Thyroid gland (tissue), 4 donors: ENCODE measurements around the gene C6orf120. TPM values are rescaled to one million over a fixed set of nuclear protein-coding genes. Genes with fewer than 3 reads are reported as not detected.

ENCODE experiments used
- DNase-seq, 2 donors: peaks; one replicate each; pipeline ENCODE4 v3.0.0-alpha.2; 2019
- H3K27ac ChIP-seq, 3 donors: fragments of 200-600 bp; sonication (generic); 1 replicate in 2 of 3; 2 replicates in 1 of 3; pipeline ENCODE4 v1.5.1; 2016 to 2019; ENCODE audit warnings: mild to moderate bottlenecking in 1 of 3, moderate library complexity in 1 of 3
- H3K27me3 ChIP-seq: fragments of 200-600 bp; sonication (generic); one replicate; pipeline ENCODE4 v1.5.1; 2019
- H3K36me3 ChIP-seq, 2 donors: fragments of 200-600 bp; sonication (generic); one replicate each; pipeline ENCODE4 v1.5.1; 2016 to 2019
- H3K4me1 ChIP-seq, 2 donors: fragments of 200-600 bp; sonication (generic); one replicate each; pipeline ENCODE4 v1.5.1; 2017 to 2019
- H3K4me3 ChIP-seq, 3 donors: fragments of 200-600 bp; sonication (generic); replicated peaks in 1 of 3; 1 replicate in 2 of 3; 2 replicates in 1 of 3; pipeline ENCODE4 v1.5.1; 2016; ENCODE audit warnings: mild to moderate bottlenecking in 1 of 3
- H3K9me3 ChIP-seq: fragments of 200-600 bp; sonication (generic); one replicate; pipeline ENCODE4 v1.5.1; 2017
- POLR2A ChIP-seq, 2 donors: fragments of 450-650 bp; IDR thresholded peaks; one replicate each; pipeline ENCODE4 v1.6.1; 2017; ENCODE audit warnings: antibody characterized with exemption in 2 of 2, mild to moderate bottlenecking in 2 of 2, moderate library complexity in 1 of 2
- WGBS, 2 donors: methylation state at CpG; one replicate each; pipeline ENCODE4 v1.1.5; 2017; 5-methylcytosine and 5-hydroxymethylcytosine counted together
- intact Hi-C: fragments of 100-400 bp; cut with DNase I; formaldehyde crosslinking; loops from one replicate; pipeline ENCODE4 v1.15.1; 2023
- total RNA-seq, 4 donors: library from RNA; depleted of rRNA; stranded (reverse); fragments of >200 nt; gene quantifications; one replicate each; pipeline ENCODE4 v1.2.3, GENCODE V29; 2016
- TF ChIP-seq, protein P1 (sequence below), 6 experiments: fragments of 200-600 bp in 3 of 6; fragments of 450-650 bp in 3 of 6; sonication (generic) in 3 of 6; IDR thresholded peaks; one replicate each; pipeline ENCODE4 v1.5.1; 2016 to 2019; ENCODE audit warnings: antibody characterized with exemption in 6 of 6, mild to moderate bottlenecking in 2 of 6, inconsistent platforms in 1 of 6, moderate library complexity in 1 of 6

C6orf120 gene
- total RNA-seq, 4 donors from 2014 or later = 19.8 to 32.1 (median 29.3) TPM

DNA sequence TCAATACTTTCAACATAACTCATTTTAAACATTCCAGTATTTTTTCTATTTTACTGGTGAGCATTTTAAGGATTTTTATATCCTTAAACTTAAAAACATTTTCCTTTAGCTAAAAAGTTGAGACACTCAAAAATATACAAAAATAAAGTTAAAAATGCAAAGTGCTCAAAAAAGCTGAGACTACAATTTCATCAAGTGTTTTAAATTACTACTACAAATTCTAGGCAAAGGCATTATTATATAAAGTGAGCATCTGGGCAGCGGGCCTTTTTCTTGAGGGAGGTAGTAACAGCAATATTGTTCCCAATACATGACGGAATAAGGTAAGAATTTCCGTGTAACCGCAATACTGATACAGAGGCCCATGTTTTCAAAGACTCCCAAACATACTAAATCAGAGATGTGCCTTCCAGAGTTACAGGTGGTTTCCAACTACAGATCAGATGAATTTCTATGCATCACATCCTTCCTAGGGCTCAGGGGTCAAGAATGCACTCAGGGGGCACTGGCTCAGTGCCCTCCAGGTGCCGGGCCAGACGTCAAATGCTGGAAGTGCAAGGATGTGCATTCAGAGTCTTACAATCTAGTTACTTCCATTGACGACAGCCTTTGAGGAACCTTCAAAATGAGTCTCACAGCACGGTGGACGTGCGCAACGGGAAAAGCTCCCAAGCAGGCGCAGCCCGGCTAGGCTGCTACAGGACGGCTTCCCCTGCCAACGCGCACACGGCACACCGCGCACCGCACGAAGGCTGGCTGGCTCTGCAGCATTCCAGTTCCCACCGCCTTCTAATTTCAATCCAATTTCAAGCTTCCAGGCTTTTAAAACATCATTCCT lies 20.7 kb downstream of the C6orf120 start:
- peak; percentile 50 to 54 for DNase-seq
- Histone ChIP-seq H3K36me3 (no peaks in the 10 kb centered on the region), H3K27ac (peak overlapping the region; percentile 67 to 94 (median 76)), H3K27me3 (no peaks in the 10 kb centered on the region), H3K4me1 (peaks cover 12 to 16% of the 10 kb centered on the region in 2 donors), H3K4me3 (peak overlapping the region; percentile 47 to 73 (median 57)), H3K9me3 (no peaks in the 10 kb centered on the region)
- TF ChIP-seq POLR2A (IDR thresholded peaks at IDR 0.05) = no peak
- TF ChIP-seq, protein P1, sequence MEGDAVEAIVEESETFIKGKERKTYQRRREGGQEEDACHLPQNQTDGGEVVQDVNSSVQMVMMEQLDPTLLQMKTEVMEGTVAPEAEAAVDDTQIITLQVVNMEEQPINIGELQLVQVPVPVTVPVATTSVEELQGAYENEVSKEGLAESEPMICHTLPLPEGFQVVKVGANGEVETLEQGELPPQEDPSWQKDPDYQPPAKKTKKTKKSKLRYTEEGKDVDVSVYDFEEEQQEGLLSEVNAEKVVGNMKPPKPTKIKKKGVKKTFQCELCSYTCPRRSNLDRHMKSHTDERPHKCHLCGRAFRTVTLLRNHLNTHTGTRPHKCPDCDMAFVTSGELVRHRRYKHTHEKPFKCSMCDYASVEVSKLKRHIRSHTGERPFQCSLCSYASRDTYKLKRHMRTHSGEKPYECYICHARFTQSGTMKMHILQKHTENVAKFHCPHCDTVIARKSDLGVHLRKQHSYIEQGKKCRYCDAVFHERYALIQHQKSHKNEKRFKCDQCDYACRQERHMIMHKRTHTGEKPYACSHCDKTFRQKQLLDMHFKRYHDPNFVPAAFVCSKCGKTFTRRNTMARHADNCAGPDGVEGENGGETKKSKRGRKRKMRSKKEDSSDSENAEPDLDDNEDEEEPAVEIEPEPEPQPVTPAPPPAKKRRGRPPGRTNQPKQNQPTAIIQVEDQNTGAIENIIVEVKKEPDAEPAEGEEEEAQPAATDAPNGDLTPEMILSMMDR (IDR thresholded peaks at IDR 0.05) = no peak
- WGBS, 2 donors = 7 to 8% methylated on average over 18 to 22 of the region's 22 CpGs
- intact Hi-C loops = no loop called here

DNA sequence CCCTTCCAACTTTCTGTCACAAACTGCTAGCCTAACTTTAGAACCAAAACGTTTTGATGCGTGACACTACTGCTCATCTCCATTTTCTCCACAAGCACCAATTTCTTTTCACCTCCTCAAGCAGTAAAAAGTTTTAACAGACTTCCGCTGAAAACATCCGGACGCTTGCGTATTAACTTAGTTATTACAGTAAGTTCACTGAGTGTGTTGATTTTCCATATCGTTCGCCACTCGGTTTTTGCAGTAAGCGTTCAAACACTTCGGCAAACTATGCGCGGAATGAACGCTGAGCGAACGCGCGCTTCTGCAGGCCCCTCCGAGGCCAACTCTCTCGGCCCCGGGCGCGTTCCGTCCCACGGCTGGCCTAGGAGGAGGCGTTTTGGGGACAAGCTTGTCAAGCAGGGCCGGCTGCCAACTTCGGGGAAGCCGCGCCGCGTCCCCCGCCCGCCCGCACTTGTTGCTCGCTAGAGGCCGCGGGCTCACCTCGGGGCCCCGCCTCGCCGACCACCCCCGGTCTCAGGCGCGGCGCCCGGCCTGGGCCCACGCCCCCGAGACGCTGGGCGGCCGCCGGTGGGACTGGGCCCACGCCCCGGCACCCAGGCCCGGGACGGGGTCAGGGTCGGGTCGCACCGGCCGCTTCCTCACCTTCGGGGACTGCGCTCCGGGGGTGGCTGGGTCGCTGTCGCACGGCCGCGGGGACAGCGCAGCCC lies 21.4 kb downstream of the C6orf120 start:
- intact Hi-C loops = no loop called here
- Histone ChIP-seq H3K4me3 (peak overlapping the region; percentile 47 to 73 (median 57)), H3K27me3 (no peaks in the 10 kb centered on the region), H3K27ac (peak overlapping the region; percentile 67 to 94 (median 76)), H3K4me1 (peaks cover 12 to 16% of the 10 kb centered on the region in 2 donors), H3K9me3 (no peaks in the 10 kb centered on the region), H3K36me3 (no peaks in the 10 kb centered on the region)
- peak in 1 of 2 donors; percentile 50 for TF ChIP-seq POLR2A (IDR thresholded peaks at IDR 0.05)
- TF ChIP-seq, protein P1 (IDR thresholded peaks at IDR 0.05) = no peak
- 1% methylated on average over 26 to 42 of the region's 70 CpGs for WGBS, 2 donors
- peak; percentile 87 to 88 for DNase-seq

DNA sequence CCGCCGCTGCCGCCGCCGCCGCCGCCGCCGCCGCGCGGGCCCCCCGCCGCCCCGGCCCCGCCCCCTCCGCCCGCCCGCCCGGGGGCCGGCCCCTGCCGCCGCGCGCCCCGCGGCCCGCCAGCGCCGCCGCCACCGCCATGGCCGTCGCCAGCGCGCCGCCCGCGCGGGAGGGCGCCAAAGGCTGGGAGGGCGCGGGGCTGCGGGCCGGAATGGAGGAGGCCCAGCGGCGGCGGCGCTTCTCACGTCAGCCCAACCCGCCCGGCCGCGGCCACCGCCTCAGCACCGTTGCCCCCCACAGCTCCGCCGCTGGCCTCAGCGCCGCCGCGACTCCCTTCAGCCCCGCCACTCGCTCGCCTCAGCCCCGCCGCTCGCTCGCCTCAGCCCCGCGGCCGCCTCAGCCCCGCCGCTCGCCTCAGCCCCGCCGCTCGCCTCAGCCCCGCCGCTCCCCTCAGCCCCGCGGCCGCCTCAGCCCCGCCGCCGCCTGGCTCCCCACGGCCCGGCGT lies 22.1 kb downstream of the C6orf120 start:
- peak; percentile 34 to 37 for DNase-seq
- H3K27ac ChIP-seq = peak overlapping the region in 1 of 3 donors; percentile 97
- no peaks in the 10 kb centered on the region for H3K27me3 ChIP-seq
- H3K36me3 ChIP-seq = no peaks in the 10 kb centered on the region
- intact Hi-C loops = no loop called here
- WGBS, 2 donors = 1% methylated on average over 23 of the region's 89 CpGs; no CpG with 5 or more reads in 1 of the 2 donors
- no peaks in the 10 kb centered on the region for H3K9me3 ChIP-seq
- peak overlapping the region in 1 of 3 donors; percentile 78 for H3K4me3 ChIP-seq
- H3K4me1 ChIP-seq = peaks cover 12 to 16% of the 10 kb centered on the region in 2 donors
- TF ChIP-seq, protein P1 (IDR thresholded peaks at IDR 0.05) = no peak
- peak in 1 of 2 donors; percentile 30 for TF ChIP-seq POLR2A (IDR thresholded peaks at IDR 0.05)

DNA sequence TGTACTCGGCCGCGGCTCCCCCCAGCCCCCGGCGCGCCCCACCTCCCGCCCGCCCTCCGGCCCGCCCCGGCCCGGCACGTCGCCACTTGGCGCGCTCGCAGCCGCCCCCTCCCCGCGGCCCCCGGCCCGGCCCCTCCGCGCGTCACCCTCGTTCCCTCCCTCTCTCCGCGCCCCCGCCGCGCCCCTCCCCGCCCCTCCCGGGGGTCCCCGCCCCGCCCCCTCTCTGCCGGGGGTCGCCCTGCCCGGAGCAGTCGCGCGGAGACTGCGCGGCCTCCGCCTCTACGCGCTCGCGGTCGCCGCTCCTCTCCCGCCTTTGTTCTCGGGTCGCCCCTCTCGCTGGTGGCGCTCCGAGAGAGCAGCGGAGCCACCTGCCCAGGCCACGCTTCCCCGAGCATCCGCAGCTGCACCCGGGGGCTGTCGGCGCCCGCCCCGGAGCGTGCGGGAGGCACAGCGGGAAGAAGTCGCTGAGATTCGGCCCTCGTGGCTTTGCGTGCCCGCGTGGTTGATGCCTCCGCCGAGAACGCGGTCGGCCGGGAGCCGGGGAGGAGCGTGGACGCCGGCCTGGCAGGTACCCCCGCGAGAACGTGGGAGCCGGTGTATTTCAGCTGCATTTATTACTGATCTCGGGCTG lies 22.7 kb downstream of the C6orf120 start, which contains the start of gene PHF10:
Gene PHF10, minus strand, starts transcription at position 7 of the 631 bp plus-strand sequence. CDS start 569 bp downstream, outside the sequence.
- no peak for TF ChIP-seq POLR2A (IDR thresholded peaks at IDR 0.05)
- TF ChIP-seq, protein P1 (IDR thresholded peaks at IDR 0.05) = no peak
- Histone ChIP-seq H3K9me3 (no peaks in the 10 kb centered on the region), H3K36me3 (no peaks in the 10 kb centered on the region), H3K27me3 (no peaks in the 10 kb centered on the region), H3K4me3 (peak within 1 kb of the TSS; percentile 47 to 78 (median 75)), H3K4me1 (peaks cover 12 to 16% of the 10 kb centered on the region in 2 donors), H3K27ac (peak within 1 kb of the TSS; percentile 77 to 97 (median 89))
- WGBS, 2 donors = 0% methylated on average over 11 of the region's 89 CpGs; no CpG with 5 or more reads in 1 of the 2 donors
- peak; percentile 55 to 56 for DNase-seq
- intact Hi-C loops = no loop called here
